ENCODE results near the gene DEAF1. TPM values are rescaled to one million over a fixed set of nuclear protein-coding genes. Genes with fewer than 3 reads are reported as not detected.

DEAF1 gene
- total RNA-seq, 2 experiments from 2014 or later: 68.4 to 79.6 TPM

- Mint-ChIP-seq H3K27me3 (peaks cover 16% of the 10 kb centered on the region), H3K9me3 (no peaks in the 10 kb centered on the region), H3K27ac (no peak overlapping the region), H3K4me1 (ENCODE audit: low read depth) (peaks cover 4% of the 10 kb centered on the region), H3K4me3 (no peak overlapping the region), H3K36me3 (ENCODE audit: low read depth) (no peaks in the 10 kb centered on the region)
- Histone ChIP-seq H3K27me3 (ENCODE audit: control insufficient read depth in 1 of 2, insufficient read depth in 2 of 2, low read length in 2 of 2) (peaks cover 19 to 25% of the 10 kb centered on the region in 2 experiments), H3K27ac (ENCODE audit: low read depth in 1 of 2, low read length in 2 of 2) (no peak overlapping the region), H3K4me1 (ENCODE audit: insufficient read depth, low read length) (peaks cover 14% of the 10 kb centered on the region), H3K9me3 (ENCODE audit: control insufficient read depth in 1 of 2, insufficient read depth in 1 of 2, low read length in 2 of 2) (peaks cover 0 to 18% of the 10 kb centered on the region in 2 experiments), H3K36me3 (ENCODE audit: insufficient read depth, low read length) (no peaks in the 10 kb centered on the region), H3K4me3 (ENCODE audit: low read length) (no peak overlapping the region)
- intact Hi-C loops (cut with DNase I, micrococcal nuclease): no loop called here
- no peak for ATAC-seq (ENCODE audit: poor library complexity)
- DNase-seq: no peak
- CTCF ChIA-PET: no interaction called here
- POLR2A ChIA-PET: no interaction called here
- no peak for TF ChIP-seq CTCF (IDR thresholded peaks at IDR 0.05)
Measured at GRCh38 chr11:623349-623869, 71.6 kb downstream of the DEAF1 start.

GRCh38 chr11:621838-622237, 73.2 kb downstream of the DEAF1 start:
- H3K9me3 Mint-ChIP-seq: no peaks in the 10 kb centered on the region
- no peak for DNase-seq
- POLR2A ChIA-PET: no interaction called here

GRCh38 chr11:620935-621814, 73.8 kb downstream of the DEAF1 start:
- ATAC-seq (ENCODE audit: poor library complexity): no peak

More at GRCh38 chr11:621838-622237, 73.2 kb downstream of the DEAF1 start:
- H3K4me1 Mint-ChIP-seq (ENCODE audit: low read depth): no peaks in the 10 kb centered on the region
- TF ChIP-seq CTCF (IDR thresholded peaks at IDR 0.05): no peak
- H3K27me3 Mint-ChIP-seq: peaks cover 6% of the 10 kb centered on the region
- H3K9me3 ChIP-seq (ENCODE audit: control insufficient read depth in 1 of 2, insufficient read depth in 1 of 2, low read length in 2 of 2): peaks cover 0 to 10% of the 10 kb centered on the region in 2 experiments
- ATAC-seq (ENCODE audit: poor library complexity): no peak
- intact Hi-C loops (cut with DNase I, micrococcal nuclease): no loop called here
- CTCF ChIA-PET: interaction anchor here (0.6 kb wide), 1 partner anchor 63 kb away, joined by 3 read pairs; no protein-coding TSS in a partner anchor
- peaks cover 10% of the 10 kb centered on the region for H3K4me1 ChIP-seq (ENCODE audit: insufficient read depth, low read length)
- no peaks in the 10 kb centered on the region for H3K36me3 ChIP-seq (ENCODE audit: insufficient read depth, low read length)
- H3K4me3 Mint-ChIP-seq: peak overlapping the region; percentile 74
- H3K36me3 Mint-ChIP-seq (ENCODE audit: low read depth): no peaks in the 10 kb centered on the region
- H3K27ac ChIP-seq (ENCODE audit: low read depth in 1 of 2, low read length in 2 of 2): no peak overlapping the region
- H3K4me3 ChIP-seq (ENCODE audit: low read length): no peak overlapping the region
- no peak overlapping the region for H3K27ac Mint-ChIP-seq
- peaks cover 19% of the 10 kb centered on the region in 2 experiments for H3K27me3 ChIP-seq (ENCODE audit: control insufficient read depth in 1 of 2, insufficient read depth in 2 of 2, low read length in 2 of 2)

More at GRCh38 chr11:620935-621814, 73.8 kb downstream of the DEAF1 start:
- Histone ChIP-seq H3K27me3 (ENCODE audit: control insufficient read depth in 1 of 2, insufficient read depth in 2 of 2, low read length in 2 of 2) (peaks cover 14% of the 10 kb centered on the region in 2 experiments), H3K27ac (ENCODE audit: low read depth in 1 of 2, low read length in 2 of 2) (no peak overlapping the region), H3K4me1 (ENCODE audit: insufficient read depth, low read length) (peaks cover 11% of the 10 kb centered on the region), H3K4me3 (ENCODE audit: low read length) (no peak overlapping the region), H3K36me3 (ENCODE audit: insufficient read depth, low read length) (no peaks in the 10 kb centered on the region), H3K9me3 (ENCODE audit: control insufficient read depth in 1 of 2, insufficient read depth in 1 of 2, low read length in 2 of 2) (peaks cover 0 to 4% of the 10 kb centered on the region in 2 experiments)
- no peaks in the 10 kb centered on the region for H3K36me3 Mint-ChIP-seq (ENCODE audit: low read depth)
- H3K9me3 Mint-ChIP-seq: no peaks in the 10 kb centered on the region
- H3K4me1 Mint-ChIP-seq (ENCODE audit: low read depth): no peaks in the 10 kb centered on the region
- ChIA-PET CTCF (interaction anchor here (0.6 kb wide), 1 partner anchor 64 kb away, joined by 3 read pairs; no protein-coding TSS in a partner anchor), POLR2A (no interaction called here)
- H3K4me3 Mint-ChIP-seq: no peak overlapping the region
- peak in 2 of 14 experiments; percentile 29 to 32 for DNase-seq
- no peak overlapping the region for H3K27ac Mint-ChIP-seq
- intact Hi-C loops (cut with DNase I, micrococcal nuclease): no loop called here
- H3K27me3 Mint-ChIP-seq: peaks cover 6% of the 10 kb centered on the region
- TF ChIP-seq CTCF (IDR thresholded peaks at IDR 0.05): no peak

Data from CD4-positive, alpha-beta T cell (primary cell).